ENCODE results near the gene ZNF474. TPM values are rescaled to one million over a fixed set of nuclear protein-coding genes. Genes with fewer than 3 reads are reported as not detected.

Gene ZNF474
- total RNA-seq, 6 experiments from 2014 or later, result 0.10 to 0.28 (median 0.16) TPM; not detected in 1

DNA sequence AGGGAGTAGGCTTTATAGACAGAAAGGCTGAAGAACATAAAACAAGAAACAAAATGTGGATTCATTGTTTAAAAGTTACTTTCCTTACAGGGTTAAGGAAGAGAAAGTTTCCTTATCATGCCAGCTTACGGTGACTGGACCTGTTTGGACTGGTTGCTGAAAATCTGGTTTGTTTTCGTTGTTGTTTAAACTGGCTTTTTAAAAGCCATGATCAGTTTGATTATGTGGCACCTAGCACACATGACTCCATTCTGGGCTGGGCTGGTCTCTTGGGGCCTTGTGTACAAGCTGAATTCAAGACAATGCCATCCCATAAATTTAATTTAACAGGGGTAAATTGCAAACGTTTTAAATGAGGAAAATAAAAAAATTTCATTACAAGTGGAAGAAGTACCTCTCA lies 18.4 kb upstream of the ZNF474 start:
- no peaks in the 10 kb centered on the region for H3K36me3 Mint-ChIP-seq (ENCODE audit: low read depth)
- DNase-seq, result no peak
- H3K27ac Mint-ChIP-seq, result no peak overlapping the region
- TF ChIP-seq, protein P1, sequence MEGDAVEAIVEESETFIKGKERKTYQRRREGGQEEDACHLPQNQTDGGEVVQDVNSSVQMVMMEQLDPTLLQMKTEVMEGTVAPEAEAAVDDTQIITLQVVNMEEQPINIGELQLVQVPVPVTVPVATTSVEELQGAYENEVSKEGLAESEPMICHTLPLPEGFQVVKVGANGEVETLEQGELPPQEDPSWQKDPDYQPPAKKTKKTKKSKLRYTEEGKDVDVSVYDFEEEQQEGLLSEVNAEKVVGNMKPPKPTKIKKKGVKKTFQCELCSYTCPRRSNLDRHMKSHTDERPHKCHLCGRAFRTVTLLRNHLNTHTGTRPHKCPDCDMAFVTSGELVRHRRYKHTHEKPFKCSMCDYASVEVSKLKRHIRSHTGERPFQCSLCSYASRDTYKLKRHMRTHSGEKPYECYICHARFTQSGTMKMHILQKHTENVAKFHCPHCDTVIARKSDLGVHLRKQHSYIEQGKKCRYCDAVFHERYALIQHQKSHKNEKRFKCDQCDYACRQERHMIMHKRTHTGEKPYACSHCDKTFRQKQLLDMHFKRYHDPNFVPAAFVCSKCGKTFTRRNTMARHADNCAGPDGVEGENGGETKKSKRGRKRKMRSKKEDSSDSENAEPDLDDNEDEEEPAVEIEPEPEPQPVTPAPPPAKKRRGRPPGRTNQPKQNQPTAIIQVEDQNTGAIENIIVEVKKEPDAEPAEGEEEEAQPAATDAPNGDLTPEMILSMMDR (IDR thresholded peaks at IDR 0.05), result no peak
- H3K27me3 Mint-ChIP-seq (ENCODE audit: insufficient read depth), result no peaks in the 10 kb centered on the region
- no peak overlapping the region for H3K4me3 Mint-ChIP-seq
- peaks cover 20% of the 10 kb centered on the region for H3K4me1 Mint-ChIP-seq (ENCODE audit: low read depth)
- no peaks in the 10 kb centered on the region for H3K9me3 Mint-ChIP-seq

DNA sequence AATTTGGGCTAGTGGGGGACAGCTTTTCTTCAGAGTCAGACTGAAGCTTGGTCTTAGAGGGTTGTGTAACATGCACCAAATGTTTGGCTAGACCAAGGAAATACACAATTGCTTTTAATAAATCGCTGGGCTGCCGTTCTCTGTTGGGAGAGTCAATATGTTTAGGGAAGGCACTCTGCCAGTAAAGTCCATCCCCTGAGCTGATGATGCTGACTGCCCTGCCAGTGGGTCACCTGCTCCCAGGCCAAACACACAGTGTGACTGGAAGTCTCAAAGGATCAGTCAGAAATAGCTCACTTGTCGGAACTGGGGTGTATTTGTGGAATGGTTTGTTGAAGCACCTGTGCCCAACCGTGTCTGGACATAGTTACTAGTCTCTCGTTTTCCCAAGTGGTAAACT lies 17.9 kb upstream of the ZNF474 start:
- Mint-ChIP-seq H3K36me3 (ENCODE audit: low read depth) (no peaks in the 10 kb centered on the region), H3K4me1 (ENCODE audit: low read depth) (peaks cover 20% of the 10 kb centered on the region), H3K9me3 (no peaks in the 10 kb centered on the region), H3K27me3 (ENCODE audit: insufficient read depth) (no peaks in the 10 kb centered on the region), H3K27ac (no peak overlapping the region), H3K4me3 (no peak overlapping the region)
- no peak for DNase-seq
- TF ChIP-seq, protein P1 (IDR thresholded peaks at IDR 0.05), result no peak

DNA sequence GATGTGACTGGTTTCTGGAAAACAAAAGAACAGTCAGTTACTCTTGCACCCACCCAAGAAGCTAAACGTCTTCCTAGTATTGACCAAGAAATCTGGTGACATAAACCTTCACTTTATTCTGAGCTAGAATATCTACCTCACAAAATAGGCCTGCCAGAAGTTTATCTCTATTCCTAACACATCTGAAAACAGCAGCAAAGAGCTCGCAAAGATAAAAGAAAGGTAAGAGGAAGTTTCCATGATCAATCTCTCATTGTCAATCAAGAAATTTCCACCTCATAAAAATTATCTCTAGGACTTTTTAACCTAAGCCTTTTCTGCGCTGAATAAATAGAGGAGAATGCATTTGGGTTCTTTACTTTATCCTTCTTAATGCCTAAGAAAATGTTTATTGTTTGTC lies 17.3 kb upstream of the ZNF474 start:
- Mint-ChIP-seq H3K27me3 (ENCODE audit: insufficient read depth) (no peaks in the 10 kb centered on the region), H3K4me3 (no peak overlapping the region), H3K27ac (no peak overlapping the region), H3K9me3 (no peaks in the 10 kb centered on the region), H3K4me1 (ENCODE audit: low read depth) (peaks cover 20% of the 10 kb centered on the region), H3K36me3 (ENCODE audit: low read depth) (no peaks in the 10 kb centered on the region)
- TF ChIP-seq, protein P1 (IDR thresholded peaks at IDR 0.05), result no peak
- DNase-seq, result no peak

DNA sequence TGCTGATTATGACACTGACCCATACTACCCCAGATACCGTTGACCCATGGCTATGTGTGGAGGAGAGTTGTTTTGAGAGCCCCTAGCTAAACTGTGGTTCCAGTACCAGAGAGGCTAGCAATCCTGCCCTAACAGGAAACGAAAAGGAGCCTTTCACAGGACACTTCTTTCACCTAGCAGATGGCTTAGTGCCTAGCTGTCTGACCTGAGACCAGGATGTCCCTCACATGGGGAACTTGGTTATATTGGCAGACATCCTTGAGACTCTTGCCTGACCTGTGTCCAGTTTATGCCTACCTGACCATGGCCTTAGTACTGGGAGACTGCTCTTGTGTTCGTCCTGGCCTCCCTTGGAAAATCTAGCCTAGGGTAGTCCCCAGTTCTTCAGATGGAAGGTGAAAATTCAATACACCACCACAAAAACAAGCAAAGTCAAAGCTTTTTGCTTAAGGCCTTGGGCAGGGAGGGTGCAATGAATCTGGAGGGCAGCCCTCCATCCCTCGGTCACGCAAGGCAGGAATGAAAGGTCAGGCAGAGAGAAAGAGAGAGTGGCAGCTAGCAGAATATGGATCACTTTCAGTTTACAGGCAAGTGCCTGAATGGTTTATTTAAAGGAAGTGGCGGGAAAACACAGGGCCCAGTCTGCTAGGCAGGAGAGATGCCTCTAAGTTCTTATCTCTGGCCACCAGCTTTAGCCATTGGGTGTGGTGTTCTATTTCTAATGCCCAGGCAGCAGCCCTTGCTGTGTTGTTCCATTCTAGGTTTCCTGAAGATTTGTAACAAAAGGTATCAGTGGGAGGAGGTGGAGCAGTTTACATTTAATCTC lies 16.4 kb upstream of the ZNF474 start:
- Mint-ChIP-seq H3K9me3 (no peaks in the 10 kb centered on the region), H3K4me3 (no peak overlapping the region), H3K4me1 (ENCODE audit: low read depth) (peaks cover 21% of the 10 kb centered on the region), H3K27me3 (ENCODE audit: insufficient read depth) (no peaks in the 10 kb centered on the region), H3K27ac (no peak overlapping the region), H3K36me3 (ENCODE audit: low read depth) (no peaks in the 10 kb centered on the region)
- TF ChIP-seq, protein P1 (IDR thresholded peaks at IDR 0.05), result no peak
- no peak for DNase-seq

DNA sequence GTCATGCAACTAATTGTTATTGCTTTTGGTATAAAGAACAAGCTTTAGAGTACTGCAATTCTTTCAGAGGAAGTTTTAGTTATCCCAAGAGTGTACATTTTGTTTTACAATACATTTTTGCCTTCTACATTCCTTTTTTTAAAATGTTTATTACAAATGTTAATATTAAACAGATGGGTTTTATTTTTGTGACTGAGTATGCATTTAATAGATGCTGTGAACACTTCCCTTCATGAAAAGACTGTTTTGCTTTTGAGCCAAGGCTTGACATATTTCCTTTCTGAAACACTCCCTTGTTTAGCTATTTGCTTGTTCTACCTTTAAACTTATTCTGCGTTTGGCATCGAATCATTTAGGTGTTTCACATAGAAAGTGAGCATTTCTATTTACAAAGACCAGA lies 14.8 kb upstream of the ZNF474 start:
- Mint-ChIP-seq H3K36me3 (ENCODE audit: low read depth) (no peaks in the 10 kb centered on the region), H3K4me1 (ENCODE audit: low read depth) (peaks cover 30% of the 10 kb centered on the region), H3K27ac (no peak overlapping the region), H3K9me3 (no peaks in the 10 kb centered on the region), H3K4me3 (no peak overlapping the region), H3K27me3 (ENCODE audit: insufficient read depth) (no peaks in the 10 kb centered on the region)
- no peak for DNase-seq
- TF ChIP-seq, protein P1 (IDR thresholded peaks at IDR 0.05), result no peak
